ENCODE measurements around the gene MAD2L2.

DNA sequence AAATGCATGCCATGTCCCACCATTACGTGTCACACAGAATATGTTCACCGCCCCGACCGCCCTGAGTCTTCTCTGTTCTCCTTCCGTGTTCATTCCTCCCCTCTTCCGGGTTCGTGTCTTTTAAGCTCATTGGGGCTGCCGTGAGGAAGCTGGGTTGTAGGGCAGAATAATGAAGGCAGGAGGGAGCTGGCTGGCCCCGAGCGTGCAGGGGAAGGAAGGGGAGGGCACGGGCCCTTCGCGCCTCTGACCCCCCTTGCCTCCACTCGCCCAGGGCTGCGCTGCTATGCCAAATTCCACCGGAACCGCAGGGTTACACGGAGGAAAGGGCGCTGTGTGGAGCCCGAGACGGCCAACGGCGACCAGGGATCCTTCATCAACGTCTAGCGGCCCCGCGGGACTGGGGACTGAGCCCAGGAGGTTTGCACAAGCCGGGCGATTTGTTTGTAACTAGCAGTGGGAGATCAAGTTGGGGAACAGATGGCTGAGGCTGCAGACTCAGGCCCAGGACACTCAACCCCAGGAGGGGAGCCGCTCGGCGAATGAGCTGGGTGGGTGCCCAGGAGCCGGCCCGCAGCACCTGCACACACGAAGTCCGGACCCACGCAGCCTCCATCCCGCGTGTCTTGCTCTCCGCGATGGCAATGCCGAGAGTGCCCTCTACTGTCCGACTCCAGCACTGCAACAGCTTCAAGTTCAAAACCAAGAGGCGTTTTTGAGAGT is 38.5 kb upstream of the MAD2L2 start:
- TF ChIP-seq POLR2A (IDR thresholded peaks at IDR 0.05), result no peak
- TF ChIP-seq, protein P1, sequence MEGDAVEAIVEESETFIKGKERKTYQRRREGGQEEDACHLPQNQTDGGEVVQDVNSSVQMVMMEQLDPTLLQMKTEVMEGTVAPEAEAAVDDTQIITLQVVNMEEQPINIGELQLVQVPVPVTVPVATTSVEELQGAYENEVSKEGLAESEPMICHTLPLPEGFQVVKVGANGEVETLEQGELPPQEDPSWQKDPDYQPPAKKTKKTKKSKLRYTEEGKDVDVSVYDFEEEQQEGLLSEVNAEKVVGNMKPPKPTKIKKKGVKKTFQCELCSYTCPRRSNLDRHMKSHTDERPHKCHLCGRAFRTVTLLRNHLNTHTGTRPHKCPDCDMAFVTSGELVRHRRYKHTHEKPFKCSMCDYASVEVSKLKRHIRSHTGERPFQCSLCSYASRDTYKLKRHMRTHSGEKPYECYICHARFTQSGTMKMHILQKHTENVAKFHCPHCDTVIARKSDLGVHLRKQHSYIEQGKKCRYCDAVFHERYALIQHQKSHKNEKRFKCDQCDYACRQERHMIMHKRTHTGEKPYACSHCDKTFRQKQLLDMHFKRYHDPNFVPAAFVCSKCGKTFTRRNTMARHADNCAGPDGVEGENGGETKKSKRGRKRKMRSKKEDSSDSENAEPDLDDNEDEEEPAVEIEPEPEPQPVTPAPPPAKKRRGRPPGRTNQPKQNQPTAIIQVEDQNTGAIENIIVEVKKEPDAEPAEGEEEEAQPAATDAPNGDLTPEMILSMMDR (IDR thresholded peaks at IDR 0.05), result peak; percentile 78 to 88 (median 86)

All from ovary (tissue), 3 donors.